CD4-positive, CD25-positive, alpha-beta regulatory T cell (primary cell): ENCODE data around the gene MBNL1. TPM values are rescaled to one million over a fixed set of nuclear protein-coding genes. Genes with fewer than 3 reads are reported as not detected.

ENCODE experiments used
- ATAC-seq, 2 donors: fragments of 150-1000 bp; cut with Tn5 transposase; one replicate each; pipeline ENCODE4 v1.10.0; 2021; ENCODE audit warnings: low read depth in 2 of 2, moderate number of reproducible peaks in 2 of 2, moderate library complexity in 1 of 2
- DNase-seq, 3 donors: peaks; one replicate each; pipeline versions ENCODE4 v3.0.0 to v3.0.0-alpha.2; 2012 to 2022; ENCODE audit warnings: mixed read lengths in 1 of 3
- H3K27ac ChIP-seq: one replicate; pipeline ENCODE4 v1.7.0; 2013; ENCODE audit warnings: mild to moderate bottlenecking, low read length; ENCODE audit not compliant: insufficient read depth, poor library complexity, severe bottlenecking
- H3K27me3 ChIP-seq: one replicate; pipeline ENCODE4 v1.7.0; 2013; ENCODE audit warnings: low read length; ENCODE audit not compliant: control insufficient read depth, insufficient read depth
- H3K36me3 ChIP-seq: one replicate; pipeline ENCODE4 v1.7.0; 2013; ENCODE audit warnings: mild to moderate bottlenecking, low read length, moderate library complexity; ENCODE audit not compliant: control insufficient read depth, insufficient read depth
- H3K4me1 ChIP-seq: 2 replicates; pipeline ENCODE4 v1.7.0; 2013; ENCODE audit warnings: mild to moderate bottlenecking, low read length; ENCODE audit not compliant: insufficient read depth, control insufficient read depth, poor library complexity, severe bottlenecking
- H3K4me3 ChIP-seq: one replicate; pipeline ENCODE4 v1.7.0; 2013; ENCODE audit warnings: low read depth, mild to moderate bottlenecking, low read length, moderate library complexity
- H3K9me3 ChIP-seq, 2 experiments: 1 replicate in 1 of 2; 2 replicates in 1 of 2; pipeline ENCODE4 v1.7.0; 2013; ENCODE audit warnings: low read length in 2 of 2, mild to moderate bottlenecking in 1 of 2, moderate library complexity in 1 of 2; ENCODE audit not compliant: control insufficient read depth in 2 of 2
- H3K27ac Mint-ChIP-seq, 3 donors: one replicate each; pipeline ENCODE4 v1.8.0; 2020 to 2022; ENCODE audit warnings: mild to moderate bottlenecking in 3 of 3, mixed read lengths in 3 of 3, moderate library complexity in 2 of 3
- H3K27me3 Mint-ChIP-seq: one replicate; pipeline ENCODE4 v1.8.0; 2022; ENCODE audit warnings: mild to moderate bottlenecking, mixed read lengths
- H3K36me3 Mint-ChIP-seq: one replicate; pipeline ENCODE4 v1.8.0; 2020; ENCODE audit warnings: mixed read lengths
- H3K4me1 Mint-ChIP-seq, 4 donors: one replicate each; pipeline ENCODE4 v1.8.0; 2020 to 2022; ENCODE audit warnings: mixed read lengths in 4 of 4, mild to moderate bottlenecking in 1 of 4
- H3K4me3 Mint-ChIP-seq, 4 donors: one replicate each; pipeline ENCODE4 v1.8.0; 2020 to 2022; ENCODE audit warnings: mild to moderate bottlenecking in 4 of 4, mixed read lengths in 4 of 4, moderate library complexity in 3 of 4
- H3K9me3 Mint-ChIP-seq, 7 donors: one replicate each; pipeline ENCODE4 v1.8.0; 2020 to 2022; ENCODE audit warnings: mixed read lengths in 7 of 7, mild to moderate bottlenecking in 3 of 7, moderate library complexity in 2 of 7
- polyA plus RNA-seq, 4 donors: library from polyadenylated mRNA; unstranded; fragments of 300-500 nt; fragmentation: Illumina TruSeq; gene quantifications; one replicate each; pipeline ENCODE4 v1.2.3, GENCODE V29; 2021
- total RNA-seq: library from RNA; stranded (reverse); gene quantifications from one replicate; pipeline ENCODE4 v1.2.3, GENCODE V29; 2022

MBNL1 gene
- total and polyA plus RNA-seq, 5 donors from 2014 or later = 221 to 726 (median 252) TPM

DNA sequence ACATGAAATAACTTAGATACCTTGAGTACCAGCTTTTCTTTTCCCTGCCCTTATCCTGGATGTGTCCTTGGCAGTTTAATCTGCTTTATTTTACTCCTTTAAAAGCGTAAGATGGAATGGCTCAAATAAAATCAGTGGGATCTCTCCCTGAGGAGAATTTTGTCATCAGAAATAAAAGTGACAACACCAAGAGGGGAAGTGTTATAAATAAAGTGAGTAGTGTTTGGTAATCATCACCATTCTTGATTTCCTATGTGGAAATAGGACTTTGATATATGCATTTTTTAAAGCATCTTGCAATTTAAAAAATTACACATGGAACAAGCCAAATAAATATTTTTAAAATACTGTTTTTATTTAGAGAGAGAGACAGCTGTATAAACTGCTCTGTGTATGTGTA, 76.5 kb downstream of the MBNL1 start:
- no peaks in the 10 kb centered on the region for H3K27me3 ChIP-seq
- peaks cover 27% of the 10 kb centered on the region for H3K36me3 Mint-ChIP-seq
- ATAC-seq (no peak), DNase-seq (no peak)
- no peaks in the 10 kb centered on the region for H3K27me3 Mint-ChIP-seq
- H3K4me3 Mint-ChIP-seq = no peak overlapping the region
- H3K4me3 ChIP-seq = no peak overlapping the region
- H3K4me1 ChIP-seq = peaks cover 43% of the 10 kb centered on the region
- H3K9me3 Mint-ChIP-seq = no peaks in the 10 kb centered on the region
- peak overlapping the region in 1 of 3 donors; percentile 71 for H3K27ac Mint-ChIP-seq
- peaks cover 52% of the 10 kb centered on the region for H3K36me3 ChIP-seq
- peaks cover 21 to 50% (median 42%) of the 10 kb centered on the region in 4 donors for H3K4me1 Mint-ChIP-seq
- H3K27ac ChIP-seq = no peak overlapping the region
- H3K9me3 ChIP-seq = no peaks in the 10 kb centered on the region

DNA sequence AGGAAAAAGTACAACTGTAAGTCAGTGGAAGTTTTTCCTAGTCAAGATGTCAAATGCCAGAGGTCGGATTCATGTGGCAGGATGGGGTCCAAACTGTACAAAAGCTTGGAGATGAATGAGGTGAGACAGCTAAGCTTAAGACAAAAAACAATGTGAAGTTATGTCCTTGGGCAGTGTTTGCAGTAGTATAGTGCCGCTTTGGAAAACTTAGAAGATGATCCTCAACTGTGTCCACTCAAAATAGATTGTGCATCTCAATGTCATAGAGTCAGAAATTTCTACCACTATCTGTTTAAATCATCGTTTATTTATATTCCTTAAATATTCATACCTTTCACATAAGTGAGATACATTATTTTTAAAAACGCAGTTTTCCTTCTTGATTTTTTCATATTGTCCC, 77.3 kb downstream of the MBNL1 start:
- Mint-ChIP-seq H3K36me3 (peaks cover 23% of the 10 kb centered on the region), H3K9me3 (no peaks in the 10 kb centered on the region), H3K4me3 (peak overlapping the region in 1 of 4 donors; percentile 5), H3K27me3 (no peaks in the 10 kb centered on the region), H3K27ac (no peak overlapping the region), H3K4me1 (peaks cover 17 to 47% (median 40%) of the 10 kb centered on the region in 4 donors)
- no peaks in the 10 kb centered on the region for H3K9me3 ChIP-seq
- DNase-seq (no peak), ATAC-seq (no peak)
- H3K27ac ChIP-seq = no peak overlapping the region
- no peak overlapping the region for H3K4me3 ChIP-seq
- peaks cover 45% of the 10 kb centered on the region for H3K4me1 ChIP-seq
- H3K27me3 ChIP-seq = no peaks in the 10 kb centered on the region
- H3K36me3 ChIP-seq = peaks cover 44% of the 10 kb centered on the region

- Mint-ChIP-seq H3K27ac (no peak overlapping the region), H3K36me3 (peaks cover 23% of the 10 kb centered on the region), H3K9me3 (no peaks in the 10 kb centered on the region), H3K4me3 (no peak overlapping the region), H3K27me3 (no peaks in the 10 kb centered on the region), H3K4me1 (peaks cover 11 to 48% (median 42%) of the 10 kb centered on the region in 4 donors)
- no peaks in the 10 kb centered on the region for H3K27me3 ChIP-seq
- ATAC-seq = no peak
- peaks cover 42% of the 10 kb centered on the region for H3K36me3 ChIP-seq
- no peak for DNase-seq
- no peaks in the 10 kb centered on the region for H3K9me3 ChIP-seq
- H3K27ac ChIP-seq = no peak overlapping the region
- peaks cover 44% of the 10 kb centered on the region for H3K4me1 ChIP-seq
- no peak overlapping the region for H3K4me3 ChIP-seq
Measured at GRCh38 chr3:152346740-152347139, 78.0 kb downstream of the MBNL1 start.

- Histone ChIP-seq H3K9me3 (no peaks in the 10 kb centered on the region), H3K4me1 (peaks cover 35% of the 10 kb centered on the region), H3K4me3 (peak overlapping the region; percentile 22), H3K27ac (peak overlapping the region; percentile 37), H3K27me3 (no peaks in the 10 kb centered on the region), H3K36me3 (peaks cover 26% of the 10 kb centered on the region)
- DNase-seq = no peak
- Mint-ChIP-seq H3K9me3 (peaks cover 0 to under 1% (median 0%) of the 10 kb centered on the region in 7 donors), H3K4me3 (no peak overlapping the region), H3K36me3 (peaks cover 25% of the 10 kb centered on the region), H3K27me3 (no peaks in the 10 kb centered on the region), H3K4me1 (peaks cover 22 to 50% (median 41%) of the 10 kb centered on the region in 4 donors), H3K27ac (peak overlapping the region in 1 of 3 donors; percentile 63)
- ATAC-seq = no peak
Measured at GRCh38 chr3:152348436-152349177, 79.9 kb downstream of the MBNL1 start.

- peaks cover 0 to 2% (median 0%) of the 10 kb centered on the region in 7 donors for H3K9me3 Mint-ChIP-seq
- Histone ChIP-seq H3K36me3 (peaks cover 22% of the 10 kb centered on the region), H3K4me3 (peak overlapping the region; percentile 37), H3K9me3 (no peaks in the 10 kb centered on the region), H3K4me1 (peaks cover 35% of the 10 kb centered on the region), H3K27me3 (no peaks in the 10 kb centered on the region), H3K27ac (peak overlapping the region; percentile 37)
- peaks cover 28% of the 10 kb centered on the region for H3K36me3 Mint-ChIP-seq
- no peaks in the 10 kb centered on the region for H3K27me3 Mint-ChIP-seq
- ATAC-seq = no peak
- no peak overlapping the region for H3K27ac Mint-ChIP-seq
- no peak overlapping the region for H3K4me3 Mint-ChIP-seq
- peaks cover 25 to 49% (median 42%) of the 10 kb centered on the region in 4 donors for H3K4me1 Mint-ChIP-seq
- no peak for DNase-seq
Measured at GRCh38 chr3:152349392-152349791, 80.7 kb downstream of the MBNL1 start.

DNA sequence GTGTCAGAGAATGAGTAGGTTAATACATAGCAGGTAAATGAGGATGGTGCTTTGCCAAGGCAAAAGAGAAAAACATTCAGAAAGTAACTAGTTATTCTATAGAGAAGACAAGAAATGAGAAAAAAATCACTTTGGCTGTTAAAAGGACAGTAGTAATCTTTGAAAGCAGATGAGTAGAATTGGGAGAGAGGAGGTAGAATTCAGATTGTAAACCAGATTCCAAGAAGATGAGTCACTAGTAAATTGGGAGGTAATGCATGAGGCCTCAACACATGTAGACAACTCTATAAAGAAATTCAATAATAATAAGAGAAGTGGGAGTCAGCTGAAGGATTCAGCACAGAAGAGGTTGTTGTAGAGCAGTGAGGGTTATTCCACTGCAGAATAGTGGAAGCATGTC, 81.4 kb downstream of the MBNL1 start:
- ATAC-seq = no peak
- H3K9me3 Mint-ChIP-seq = peaks cover 0 to 2% (median 0%) of the 10 kb centered on the region in 7 donors

GRCh38 chr3:152350776-152351175, 82.0 kb downstream of the MBNL1 start:
- Mint-ChIP-seq H3K27me3 (no peaks in the 10 kb centered on the region), H3K9me3 (peaks cover 0 to 2% (median 0%) of the 10 kb centered on the region in 7 donors), H3K4me1 (peaks cover 21 to 50% (median 43%) of the 10 kb centered on the region in 4 donors), H3K27ac (peak overlapping the region in 2 of 3 donors; percentile 20 to 21), H3K4me3 (no peak overlapping the region), H3K36me3 (peaks cover 28% of the 10 kb centered on the region)
- H3K4me1 ChIP-seq = peaks cover 29% of the 10 kb centered on the region
- DNase-seq (no peak), ATAC-seq (no peak)
- H3K9me3 ChIP-seq = no peaks in the 10 kb centered on the region
- H3K27me3 ChIP-seq = no peaks in the 10 kb centered on the region
- H3K36me3 ChIP-seq = peaks cover 16% of the 10 kb centered on the region
- peak overlapping the region; percentile 34 for H3K27ac ChIP-seq
- peak overlapping the region; percentile 37 for H3K4me3 ChIP-seq

More for the DNA sequence above, 81.4 kb downstream of the MBNL1 start:
- Mint-ChIP-seq H3K4me1 (peaks cover 24 to 49% (median 42%) of the 10 kb centered on the region in 4 donors), H3K27ac (no peak overlapping the region), H3K4me3 (no peak overlapping the region), H3K27me3 (no peaks in the 10 kb centered on the region), H3K36me3 (peaks cover 28% of the 10 kb centered on the region)
- no peaks in the 10 kb centered on the region for H3K27me3 ChIP-seq
- peak overlapping the region; percentile 34 for H3K27ac ChIP-seq
- H3K4me3 ChIP-seq = peak overlapping the region; percentile 37
- no peak for DNase-seq
- H3K4me1 ChIP-seq = peaks cover 33% of the 10 kb centered on the region
- H3K9me3 ChIP-seq = no peaks in the 10 kb centered on the region
- peaks cover 21% of the 10 kb centered on the region for H3K36me3 ChIP-seq
